SJSA1 (cell line): ENCODE data around the gene MTMR12. TPM values are rescaled to one million over a fixed set of nuclear protein-coding genes. Genes with fewer than 3 reads are reported as not detected.
"Not testable (repeated sequence)": the region's sequence is repeated elsewhere in the genome, so short reads cannot be mapped to it uniquely, and the experiment has no call there.

Experiments
- DNase-seq, 2 experiments: peaks; one replicate each; pipeline ENCODE4 v3.0.0-alpha.2; 2015 to 2020; ENCODE audit warnings: low spot score in 2 of 2, low read depth in 1 of 2
- H3K27ac ChIP-seq: fragments of 250-450 bp; sonication (Bioruptor Pico); 2 replicates; pipeline ENCODE4 v1.5.1; 2020; ENCODE audit warnings: mild to moderate bottlenecking, moderate library complexity
- H3K27me3 ChIP-seq: fragments of 250-450 bp; sonication (Bioruptor Pico); replicated peaks from 2 replicates; pipeline ENCODE4 v1.5.1; 2020; ENCODE audit warnings: mild to moderate bottlenecking, moderate library complexity
- H3K36me3 ChIP-seq: fragments of 250-450 bp; sonication (Bioruptor Pico); 2 replicates; pipeline ENCODE4 v1.5.1; 2020; ENCODE audit warnings: mild to moderate bottlenecking
- H3K4me1 ChIP-seq: fragments of 250-450 bp; sonication (Bioruptor Pico); replicated peaks from 2 replicates; pipeline ENCODE4 v1.6.1; 2021; ENCODE audit warnings: mild to moderate bottlenecking
- H3K4me3 ChIP-seq: fragments of 250-450 bp; sonication (Bioruptor Pico); 2 replicates; pipeline ENCODE4 v1.5.1; 2020; ENCODE audit warnings: mild to moderate bottlenecking
- H3K9me3 ChIP-seq: fragments of 250-450 bp; sonication (Bioruptor Pico); replicated peaks from 2 replicates; pipeline ENCODE4 v1.5.1; 2020; ENCODE audit warnings: mild to moderate bottlenecking
- total RNA-seq: library from RNA; depleted of rRNA; stranded (reverse); fragments of >200 nt; shearing (Covaris generic); gene quantifications from 2 replicates; pipeline ENCODE4 v1.2.3, GENCODE V29; 2014

MTMR12 gene
- total RNA-seq, 1 experiment from 2014 or later = 5.4 TPM

DNA sequence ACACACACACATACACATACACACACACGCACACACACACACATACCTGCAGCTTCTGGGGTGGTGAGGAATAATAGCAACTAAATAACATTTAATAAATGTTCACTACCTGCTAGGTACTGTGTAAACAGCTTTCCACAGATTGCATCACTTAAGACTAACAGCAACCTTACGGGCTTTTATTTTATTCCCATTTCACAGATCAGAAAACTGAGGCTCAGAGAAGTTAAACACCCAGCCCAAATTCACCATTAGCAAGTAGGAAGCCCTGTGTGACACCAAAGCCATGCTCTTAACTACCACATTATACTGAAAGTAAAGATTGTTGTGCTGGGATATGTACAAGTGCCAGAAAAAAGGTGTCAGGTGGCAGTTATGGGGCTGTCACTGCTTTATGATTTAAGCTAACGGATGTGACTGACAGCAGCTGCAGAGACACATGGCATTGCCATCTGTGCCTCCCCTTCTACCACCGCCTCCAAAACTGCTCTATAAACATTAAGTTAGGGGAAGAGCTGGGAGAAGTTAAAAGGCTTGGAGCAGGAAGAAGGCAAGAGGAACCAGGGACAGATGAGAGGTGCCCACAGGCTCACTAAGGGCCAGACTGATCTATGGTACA is 13.6 kb downstream of the MTMR12 start:
- no peak for DNase-seq
- H3K4me3 ChIP-seq = no peak overlapping the region
- H3K27me3 ChIP-seq = no peaks in the 10 kb centered on the region
- H3K27ac ChIP-seq = no peak overlapping the region
- no peaks in the 10 kb centered on the region for H3K4me1 ChIP-seq
- H3K36me3 ChIP-seq = no peaks in the 10 kb centered on the region
- no peaks in the 10 kb centered on the region for H3K9me3 ChIP-seq

GRCh38 chr5:32298059-32298415 is 14.7 kb downstream of the MTMR12 start:
- DNase-seq = no peak
- Histone ChIP-seq H3K9me3 (no peaks in the 10 kb centered on the region), H3K4me3 (no peak overlapping the region), H3K36me3 (no peaks in the 10 kb centered on the region), H3K27ac (no peak overlapping the region), H3K4me1 (no peaks in the 10 kb centered on the region), H3K27me3 (no peaks in the 10 kb centered on the region)

DNA sequence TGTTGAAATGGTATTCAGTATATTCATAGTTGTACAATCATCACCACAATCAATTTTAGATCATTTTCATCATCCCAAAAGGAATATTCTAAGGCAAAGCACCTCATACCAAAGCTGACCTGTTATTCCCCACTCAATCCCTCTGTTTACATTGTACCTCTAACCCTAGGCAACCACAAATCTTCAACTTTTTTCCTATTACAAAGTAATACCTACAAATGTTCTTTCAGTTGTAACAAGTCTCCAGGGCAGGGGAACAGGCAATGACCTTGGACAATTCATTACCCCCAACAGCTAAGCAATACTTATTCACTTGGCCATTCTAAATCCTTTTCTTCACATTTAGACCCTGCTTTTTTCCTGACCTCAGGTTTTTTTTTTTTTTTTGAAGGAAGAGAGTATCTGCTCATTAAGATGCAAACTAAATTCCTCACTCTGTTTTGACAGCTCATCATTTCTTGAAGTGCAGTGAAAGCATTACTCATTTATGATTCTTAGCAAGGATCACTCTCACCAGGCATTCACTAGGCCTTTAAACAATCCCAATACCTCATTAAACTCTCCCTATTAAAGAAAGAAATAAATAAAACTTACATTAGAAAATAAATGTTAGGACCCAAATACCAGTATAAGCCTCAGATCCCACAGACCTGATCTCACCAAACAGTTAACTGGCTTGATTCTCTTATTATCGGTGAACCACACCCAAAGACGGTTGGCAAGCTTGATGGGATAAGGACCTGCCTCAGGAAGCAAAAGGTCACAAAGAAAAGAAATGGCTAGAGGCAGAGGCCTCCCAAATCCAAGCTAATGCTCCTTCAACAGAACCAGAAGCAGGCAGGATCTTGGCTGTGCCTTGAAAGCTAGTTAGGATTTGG is 15.3 kb downstream of the MTMR12 start:
- Histone ChIP-seq H3K4me1 (no peaks in the 10 kb centered on the region), H3K4me3 (no peak overlapping the region), H3K27me3 (no peaks in the 10 kb centered on the region), H3K36me3 (no peaks in the 10 kb centered on the region), H3K27ac (no peak overlapping the region), H3K9me3 (no peaks in the 10 kb centered on the region)
- no peak for DNase-seq

- H3K4me3 ChIP-seq, H3K36me3 ChIP-seq, H3K27me3 ChIP-seq, H3K27ac ChIP-seq, H3K9me3 ChIP-seq, DNase-seq, H3K4me1 ChIP-seq: not testable (repeated sequence)
These were observed 16.6 kb downstream of the MTMR12 start for GRCh38 chr5:32295966-32296772.

GRCh38 chr5:32291591-32291990 is 21.1 kb downstream of the MTMR12 start:
- no peaks in the 10 kb centered on the region for H3K27me3 ChIP-seq
- H3K4me3 ChIP-seq = no peak overlapping the region
- no peaks in the 10 kb centered on the region for H3K4me1 ChIP-seq
- no peak overlapping the region for H3K27ac ChIP-seq
- no peaks in the 10 kb centered on the region for H3K9me3 ChIP-seq
- no peaks in the 10 kb centered on the region for H3K36me3 ChIP-seq
- no peak for DNase-seq

GRCh38 chr5:32290922-32291321 is 21.8 kb downstream of the MTMR12 start:
- Histone ChIP-seq H3K9me3 (no peaks in the 10 kb centered on the region), H3K4me3 (no peak overlapping the region), H3K27me3 (no peaks in the 10 kb centered on the region), H3K27ac (no peak overlapping the region), H3K4me1 (no peaks in the 10 kb centered on the region), H3K36me3 (no peaks in the 10 kb centered on the region)
- DNase-seq = no peak

DNA sequence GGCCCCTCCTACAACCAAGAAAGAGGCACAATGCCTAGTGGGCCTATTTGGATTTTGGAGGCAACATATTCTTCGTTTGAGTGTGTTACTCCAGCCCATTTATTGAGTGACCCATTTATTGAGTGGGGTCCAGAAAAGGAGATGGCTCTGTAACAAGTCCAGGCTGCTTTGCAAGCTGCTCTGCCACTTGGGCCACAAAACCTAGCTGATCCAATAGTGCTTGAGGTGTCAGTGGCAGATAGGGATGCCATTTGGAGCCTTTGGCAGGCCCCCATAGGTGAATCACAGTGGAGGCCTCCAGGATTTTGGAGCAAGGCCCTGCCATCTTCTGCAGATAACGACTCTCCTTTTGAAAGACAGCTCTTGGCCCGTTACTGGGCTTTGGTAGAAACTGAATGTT is 22.2 kb downstream of the MTMR12 start:
- H3K4me3 ChIP-seq, H3K27me3 ChIP-seq, H3K36me3 ChIP-seq, H3K9me3 ChIP-seq, H3K4me1 ChIP-seq, H3K27ac ChIP-seq, DNase-seq: not testable (repeated sequence)

GRCh38 chr5:32289986-32290385 is 22.8 kb downstream of the MTMR12 start:
- not testable (repeated sequence) for H3K9me3 ChIP-seq, DNase-seq, H3K27ac ChIP-seq, H3K36me3 ChIP-seq, H3K27me3 ChIP-seq, H3K4me1 ChIP-seq, H3K4me3 ChIP-seq

DNA sequence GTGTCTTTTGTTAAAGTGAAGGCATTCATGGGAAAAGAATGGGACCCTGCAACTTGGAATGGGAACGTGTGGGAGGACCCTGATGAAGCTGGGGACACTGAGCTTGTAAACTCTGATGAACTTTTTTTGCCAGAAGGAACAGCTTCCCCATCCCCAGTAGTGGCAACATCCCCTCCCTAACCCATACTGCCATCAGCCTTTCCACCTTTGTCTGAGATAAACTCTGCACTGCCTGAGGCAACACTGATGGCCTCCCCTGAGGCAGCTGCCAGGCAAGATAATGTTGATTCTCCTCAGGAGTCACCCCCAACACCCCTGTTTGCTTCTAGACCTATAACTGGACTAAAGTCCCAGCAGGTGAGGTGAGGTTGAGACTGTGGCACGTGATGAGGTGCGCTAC is 24.6 kb downstream of the MTMR12 start:
- H3K27me3 ChIP-seq, H3K9me3 ChIP-seq, H3K4me3 ChIP-seq, H3K36me3 ChIP-seq, H3K4me1 ChIP-seq, H3K27ac ChIP-seq, DNase-seq: not testable (repeated sequence)

- not testable (repeated sequence) for H3K36me3 ChIP-seq, H3K27ac ChIP-seq, DNase-seq, H3K4me3 ChIP-seq, H3K27me3 ChIP-seq, H3K9me3 ChIP-seq, H3K4me1 ChIP-seq
These were observed 25.2 kb downstream of the MTMR12 start for GRCh38 chr5:32287525-32287924.

DNA sequence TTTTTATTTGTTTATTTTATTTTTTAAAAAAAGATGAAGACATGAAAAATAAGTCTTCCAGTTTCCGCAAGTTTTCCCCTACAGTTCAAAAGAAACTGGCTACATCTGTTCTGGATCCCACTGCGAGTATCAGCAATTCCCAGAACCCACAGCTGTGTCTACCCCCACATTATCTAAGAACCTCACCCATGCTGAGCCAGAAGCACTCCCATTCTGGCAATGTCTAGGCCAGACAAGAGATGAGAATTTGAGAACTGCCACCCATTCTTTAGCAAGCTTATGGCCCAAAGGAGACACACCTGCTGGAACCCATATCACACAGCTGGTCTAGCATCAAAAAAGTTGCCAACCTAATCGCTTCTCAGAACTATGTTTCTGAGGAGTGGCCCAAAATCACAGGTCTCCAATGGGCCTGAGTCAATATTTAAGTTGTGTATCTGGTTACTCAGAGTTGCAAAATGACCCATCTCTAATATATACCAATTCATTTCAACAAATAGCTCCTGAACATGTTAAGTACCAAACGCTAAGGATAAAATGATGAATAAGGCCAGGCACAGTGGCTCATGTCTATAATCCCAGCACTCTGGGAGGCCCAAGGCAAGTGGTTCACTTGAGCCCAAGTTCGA is 27.1 kb downstream of the MTMR12 start:
- no peak for DNase-seq
- H3K4me3 ChIP-seq = no peak overlapping the region
- no peaks in the 10 kb centered on the region for H3K9me3 ChIP-seq
- H3K27me3 ChIP-seq = no peaks in the 10 kb centered on the region
- H3K36me3 ChIP-seq = no peaks in the 10 kb centered on the region
- H3K27ac ChIP-seq = no peak overlapping the region
- H3K4me1 ChIP-seq = no peaks in the 10 kb centered on the region

DNA sequence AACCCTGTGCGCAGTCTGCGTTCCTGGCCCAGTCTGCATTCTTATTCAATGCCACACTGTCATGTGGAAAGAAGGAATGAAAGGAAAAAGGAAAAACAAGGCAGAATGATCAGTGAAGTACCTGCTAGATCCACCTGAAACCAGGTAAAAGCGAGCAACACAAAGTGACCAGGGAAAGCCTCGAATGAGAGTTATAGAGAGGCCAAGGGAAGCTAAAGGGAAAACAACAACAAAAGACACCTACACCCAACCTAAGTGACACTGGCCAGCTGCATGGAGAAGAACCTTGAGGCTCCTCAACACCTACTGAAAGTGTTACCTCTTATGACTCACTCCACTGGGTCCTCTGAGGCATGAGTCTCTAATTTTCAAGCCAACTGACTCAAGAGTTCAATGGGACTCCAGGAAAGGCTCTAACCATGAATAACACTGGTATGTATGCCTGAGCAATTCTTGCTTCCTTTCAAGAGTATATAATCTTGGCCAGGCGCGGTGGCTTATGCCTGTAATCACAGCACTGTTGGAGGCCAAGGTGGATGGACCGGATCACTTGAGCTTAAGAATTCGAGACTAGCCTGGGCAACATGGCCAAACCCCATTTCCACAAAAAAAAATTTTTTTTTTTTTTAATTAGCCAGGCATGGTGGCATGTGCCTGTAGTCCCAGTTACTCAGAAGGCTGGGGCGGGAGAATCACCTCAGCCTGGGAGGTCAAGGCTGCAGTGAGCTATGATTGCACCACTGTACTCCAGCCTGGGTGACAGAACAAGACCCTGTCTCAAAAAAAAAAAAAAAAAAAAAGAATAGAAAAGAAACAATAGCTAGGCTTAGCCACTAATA is 29.0 kb downstream of the MTMR12 start:
- DNase-seq = no peak
- Histone ChIP-seq H3K27me3 (no peaks in the 10 kb centered on the region), H3K4me1 (no peaks in the 10 kb centered on the region), H3K4me3 (no peak overlapping the region), H3K27ac (no peak overlapping the region), H3K9me3 (no peaks in the 10 kb centered on the region), H3K36me3 (no peaks in the 10 kb centered on the region)

- DNase-seq = no peak
- no peak overlapping the region for H3K27ac ChIP-seq
- no peaks in the 10 kb centered on the region for H3K36me3 ChIP-seq
- H3K4me3 ChIP-seq = no peak overlapping the region
- H3K9me3 ChIP-seq = no peaks in the 10 kb centered on the region
- H3K4me1 ChIP-seq = no peaks in the 10 kb centered on the region; the same call in 1 of the 2 replicates
- no peaks in the 10 kb centered on the region for H3K27me3 ChIP-seq
These were observed 29.7 kb downstream of the MTMR12 start for GRCh38 chr5:32283061-32283460.
